IPS-20b (cell line): ENCODE results near the gene CCNQ.

Experiments used
- H3K27ac ChIP-seq: one replicate; pipeline ENCODE4 v1.5.1; 2013; ENCODE audit warnings: low read length
- H3K27me3 ChIP-seq: 2 replicates; pipeline ENCODE4 v1.6.1; 2013; ENCODE audit warnings: mild to moderate bottlenecking, low read length, inconsistent platforms; ENCODE audit not compliant: insufficient read depth
- H3K36me3 ChIP-seq: 2 replicates; pipeline ENCODE4 v1.6.1; 2013; ENCODE audit warnings: low read depth, mild to moderate bottlenecking, inconsistent platforms, low read length, moderate library complexity; ENCODE audit not compliant: insufficient read depth
- H3K4me1 ChIP-seq: 2 replicates; pipeline ENCODE4 v1.6.1; 2013; ENCODE audit warnings: mild to moderate bottlenecking, control low read depth, inconsistent platforms, low read length, moderate library complexity; ENCODE audit not compliant: insufficient read depth
- H3K4me3 ChIP-seq: 2 replicates; pipeline ENCODE4 v1.5.1; 2013; ENCODE audit warnings: mild to moderate bottlenecking, low read length, inconsistent platforms
- H3K9ac ChIP-seq: 2 replicates; pipeline ENCODE4 v1.6.1; 2013; ENCODE audit warnings: low read depth, mild to moderate bottlenecking, inconsistent platforms, low read length, moderate library complexity
- H3K9me3 ChIP-seq: 2 replicates; pipeline ENCODE4 v1.6.1; 2013; ENCODE audit warnings: mild to moderate bottlenecking, low read depth, low read length, inconsistent platforms; ENCODE audit not compliant: insufficient read depth

The CCNQ gene

GRCh38 chrX:153626025-153626633 lies 27.2 kb upstream of the CCNQ start:
- no peaks in the 10 kb centered on the region for H3K9me3 ChIP-seq
- H3K4me1 ChIP-seq: no peaks in the 10 kb centered on the region
- H3K27me3 ChIP-seq: no peaks in the 10 kb centered on the region
- H3K27ac ChIP-seq: no peak overlapping the region
- H3K36me3 ChIP-seq: no peaks in the 10 kb centered on the region
- H3K4me3 ChIP-seq: no peak overlapping the region
- H3K9ac ChIP-seq: no peak overlapping the region

- no peak overlapping the region for H3K9ac ChIP-seq
- H3K27ac ChIP-seq: no peak overlapping the region
- no peaks in the 10 kb centered on the region for H3K4me1 ChIP-seq
- no peaks in the 10 kb centered on the region for H3K36me3 ChIP-seq
- no peaks in the 10 kb centered on the region for H3K9me3 ChIP-seq
- no peaks in the 10 kb centered on the region for H3K27me3 ChIP-seq
- H3K4me3 ChIP-seq: no peak overlapping the region
Measured at GRCh38 chrX:153625271-153626024, 26.5 kb upstream of the CCNQ start.

GRCh38 chrX:153624196-153625091 lies 25.5 kb upstream of the CCNQ start:
- Histone ChIP-seq H3K9me3 (no peaks in the 10 kb centered on the region), H3K27me3 (no peaks in the 10 kb centered on the region), H3K36me3 (no peaks in the 10 kb centered on the region), H3K27ac (no peak overlapping the region), H3K4me1 (no peaks in the 10 kb centered on the region), H3K9ac (no peak overlapping the region), H3K4me3 (no peak overlapping the region)

GRCh38 chrX:153623310-153624029 lies 24.5 kb upstream of the CCNQ start:
- no peak overlapping the region for H3K9ac ChIP-seq
- H3K9me3 ChIP-seq: no peaks in the 10 kb centered on the region
- H3K36me3 ChIP-seq: no peaks in the 10 kb centered on the region
- no peak overlapping the region for H3K4me3 ChIP-seq
- H3K27ac ChIP-seq: no peak overlapping the region
- H3K4me1 ChIP-seq: no peaks in the 10 kb centered on the region
- H3K27me3 ChIP-seq: peaks cover 5% of the 10 kb centered on the region

GRCh38 chrX:153622661-153623309 lies 23.8 kb upstream of the CCNQ start:
- Histone ChIP-seq H3K27me3 (peaks cover 11% of the 10 kb centered on the region), H3K36me3 (no peaks in the 10 kb centered on the region), H3K9me3 (no peaks in the 10 kb centered on the region), H3K4me1 (no peaks in the 10 kb centered on the region), H3K27ac (no peak overlapping the region), H3K9ac (no peak overlapping the region), H3K4me3 (no peak overlapping the region)

- H3K9ac ChIP-seq: no peak overlapping the region
Measured at GRCh38 chrX:153621949-153622598, 23.1 kb upstream of the CCNQ start.

GRCh38 chrX:153620576-153620975 lies 21.6 kb upstream of the CCNQ start:
- Histone ChIP-seq H3K27me3 (peaks cover 34% of the 10 kb centered on the region), H3K4me1 (no peaks in the 10 kb centered on the region), H3K4me3 (no peak overlapping the region), H3K36me3 (no peaks in the 10 kb centered on the region), H3K9ac (no peak overlapping the region), H3K27ac (no peak overlapping the region), H3K9me3 (no peaks in the 10 kb centered on the region)

More at GRCh38 chrX:153621949-153622598, 23.1 kb upstream of the CCNQ start:
- H3K9me3 ChIP-seq: no peaks in the 10 kb centered on the region
- H3K36me3 ChIP-seq: no peaks in the 10 kb centered on the region
- no peak overlapping the region for H3K27ac ChIP-seq
- peaks cover 19% of the 10 kb centered on the region for H3K27me3 ChIP-seq
- no peak overlapping the region for H3K4me3 ChIP-seq
- H3K4me1 ChIP-seq: no peaks in the 10 kb centered on the region

GRCh38 chrX:153614818-153615217 lies 15.9 kb upstream of the CCNQ start:
- Histone ChIP-seq H3K27me3 (peaks cover 64% of the 10 kb centered on the region), H3K9me3 (no peaks in the 10 kb centered on the region)

GRCh38 chrX:153612413-153612812 lies 13.5 kb upstream of the CCNQ start:
- Histone ChIP-seq H3K9me3 (no peaks in the 10 kb centered on the region), H3K36me3 (no peaks in the 10 kb centered on the region), H3K27me3 (peaks cover 65% of the 10 kb centered on the region), H3K4me3 (no peak overlapping the region), H3K4me1 (no peaks in the 10 kb centered on the region), H3K9ac (no peak overlapping the region), H3K27ac (no peak overlapping the region)

More at GRCh38 chrX:153614818-153615217, 15.9 kb upstream of the CCNQ start:
- Histone ChIP-seq H3K27ac (no peak overlapping the region), H3K4me1 (no peaks in the 10 kb centered on the region), H3K9ac (no peak overlapping the region), H3K4me3 (no peak overlapping the region), H3K36me3 (no peaks in the 10 kb centered on the region)

- Histone ChIP-seq H3K4me3 (no peak overlapping the region), H3K36me3 (no peaks in the 10 kb centered on the region), H3K27ac (no peak overlapping the region), H3K4me1 (no peaks in the 10 kb centered on the region), H3K27me3 (peaks cover 64% of the 10 kb centered on the region), H3K9me3 (no peaks in the 10 kb centered on the region), H3K9ac (no peak overlapping the region)
Measured at GRCh38 chrX:153611298-153612095, 12.6 kb upstream of the CCNQ start.
